ENCODE results near the gene BABAM2. TPM values are rescaled to one million over a fixed set of nuclear protein-coding genes. Genes with fewer than 3 reads are reported as not detected.

Gene BABAM2
- total RNA-seq, 4 donors from 2014 or later: 35.0 to 70.5 (median 51.5) TPM

DNA sequence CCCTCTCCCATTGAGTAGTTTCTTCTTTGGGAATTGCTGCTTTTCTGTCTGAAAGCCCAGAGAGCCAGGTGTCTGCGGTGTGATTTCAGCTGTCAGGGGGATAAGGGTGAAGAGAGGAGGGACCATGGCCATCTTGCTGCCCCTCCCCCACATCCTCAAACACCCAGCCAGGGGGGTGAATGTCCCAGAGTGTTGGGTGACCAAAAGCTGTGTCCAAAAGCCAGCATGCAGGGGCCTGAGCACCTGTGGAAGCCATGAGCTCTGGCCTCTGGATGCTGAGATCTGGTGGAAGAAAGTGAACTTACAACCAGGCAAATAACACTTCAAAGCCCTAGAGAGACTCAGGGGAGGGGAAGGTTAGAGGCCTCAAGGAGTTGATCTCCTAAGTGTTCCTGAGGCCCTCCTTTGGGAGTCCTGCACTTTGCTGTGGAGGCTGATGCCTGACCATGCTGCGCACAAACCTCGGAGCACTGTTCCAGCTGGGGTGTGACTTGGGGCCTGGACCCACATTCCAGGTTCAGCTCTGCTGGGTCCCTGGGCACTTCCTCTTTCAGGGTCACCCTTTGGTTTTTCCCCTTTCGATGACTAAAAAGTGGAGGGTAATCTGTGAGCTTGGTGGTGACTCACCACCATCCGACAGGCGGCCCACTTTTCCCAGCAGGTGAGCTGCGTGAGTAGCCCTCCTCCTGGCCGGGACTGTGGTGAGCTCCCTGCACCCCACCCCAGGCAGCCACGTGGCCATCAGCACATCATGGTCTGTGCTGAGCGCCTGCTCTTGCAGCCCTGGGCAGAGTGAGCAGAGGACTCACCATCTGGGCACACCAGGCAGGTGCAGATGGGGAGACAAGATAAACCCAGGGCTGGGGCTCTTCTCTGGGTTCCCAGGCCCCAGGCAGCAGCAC is 435.3 kb downstream of the BABAM2 start:
- Histone ChIP-seq H3K4me3 (no peak overlapping the region), H3K9me3 (no peaks in the 10 kb centered on the region), H3K36me3 (no peaks in the 10 kb centered on the region), H3K27ac (no peak overlapping the region), H3K27me3 (no peaks in the 10 kb centered on the region), H3K4me1 (no peaks in the 10 kb centered on the region)
- TF ChIP-seq, protein P1, sequence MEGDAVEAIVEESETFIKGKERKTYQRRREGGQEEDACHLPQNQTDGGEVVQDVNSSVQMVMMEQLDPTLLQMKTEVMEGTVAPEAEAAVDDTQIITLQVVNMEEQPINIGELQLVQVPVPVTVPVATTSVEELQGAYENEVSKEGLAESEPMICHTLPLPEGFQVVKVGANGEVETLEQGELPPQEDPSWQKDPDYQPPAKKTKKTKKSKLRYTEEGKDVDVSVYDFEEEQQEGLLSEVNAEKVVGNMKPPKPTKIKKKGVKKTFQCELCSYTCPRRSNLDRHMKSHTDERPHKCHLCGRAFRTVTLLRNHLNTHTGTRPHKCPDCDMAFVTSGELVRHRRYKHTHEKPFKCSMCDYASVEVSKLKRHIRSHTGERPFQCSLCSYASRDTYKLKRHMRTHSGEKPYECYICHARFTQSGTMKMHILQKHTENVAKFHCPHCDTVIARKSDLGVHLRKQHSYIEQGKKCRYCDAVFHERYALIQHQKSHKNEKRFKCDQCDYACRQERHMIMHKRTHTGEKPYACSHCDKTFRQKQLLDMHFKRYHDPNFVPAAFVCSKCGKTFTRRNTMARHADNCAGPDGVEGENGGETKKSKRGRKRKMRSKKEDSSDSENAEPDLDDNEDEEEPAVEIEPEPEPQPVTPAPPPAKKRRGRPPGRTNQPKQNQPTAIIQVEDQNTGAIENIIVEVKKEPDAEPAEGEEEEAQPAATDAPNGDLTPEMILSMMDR (IDR thresholded peaks at IDR 0.05): no peak
- no peak for TF ChIP-seq POLR2A (IDR thresholded peaks at IDR 0.05)
- no peak for DNase-seq

DNA sequence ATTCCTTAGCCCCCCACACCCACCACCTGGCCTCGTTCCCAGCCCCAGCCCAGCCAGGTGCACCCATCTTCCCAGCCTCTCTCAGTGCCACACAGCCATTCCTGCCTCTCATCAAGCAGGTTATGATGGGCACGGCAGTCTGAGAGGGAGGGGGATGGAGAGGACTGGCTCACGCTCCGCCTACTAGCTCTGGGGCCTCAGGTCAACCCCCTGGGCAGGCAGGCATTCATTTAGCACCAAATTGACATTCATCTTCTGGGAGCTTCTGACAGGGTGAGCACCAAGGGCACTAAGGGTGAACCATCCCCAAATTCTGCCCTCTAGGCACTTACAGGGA is 435.9 kb downstream of the BABAM2 start:
- Histone ChIP-seq H3K4me3 (no peak overlapping the region), H3K4me1 (no peaks in the 10 kb centered on the region), H3K27me3 (no peaks in the 10 kb centered on the region), H3K9me3 (no peaks in the 10 kb centered on the region), H3K27ac (no peak overlapping the region), H3K36me3 (no peaks in the 10 kb centered on the region)
- DNase-seq: no peak
- TF ChIP-seq, protein P1 (IDR thresholded peaks at IDR 0.05): no peak
- no peak for TF ChIP-seq POLR2A (IDR thresholded peaks at IDR 0.05)

DNA sequence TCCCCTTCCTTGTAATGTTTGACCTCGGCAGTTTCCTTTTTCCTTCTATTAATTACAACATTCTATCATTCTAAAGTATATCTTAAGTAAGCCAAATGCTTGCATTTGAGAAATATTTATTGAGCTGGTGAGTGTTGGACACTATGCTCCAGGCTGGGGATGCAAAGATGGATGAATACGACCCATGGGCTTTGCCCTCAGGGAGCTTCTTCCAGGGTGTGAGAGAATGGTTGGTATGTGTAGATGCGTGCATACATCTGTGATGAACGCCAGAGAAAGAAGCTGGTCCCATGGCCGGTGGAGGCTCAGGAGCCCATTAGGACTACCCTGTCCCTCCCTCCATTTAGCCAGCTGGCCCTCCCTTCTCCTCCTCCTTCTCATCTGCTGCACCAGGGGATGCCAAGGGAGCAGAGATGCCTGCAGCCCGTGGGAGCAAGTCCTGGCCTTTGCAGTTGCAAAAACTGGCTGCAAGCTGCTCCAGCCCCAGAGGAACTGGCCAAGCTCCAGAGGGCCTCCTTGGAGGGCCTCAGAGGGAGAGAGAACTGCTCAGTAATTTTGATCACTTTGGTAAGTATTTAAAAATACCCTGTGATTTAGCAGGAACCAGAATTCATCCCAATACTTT is 436.5 kb downstream of the BABAM2 start:
- Histone ChIP-seq H3K36me3 (no peaks in the 10 kb centered on the region), H3K9me3 (no peaks in the 10 kb centered on the region), H3K27ac (peak overlapping the region in 2 of 4 donors; percentile 0 to 13), H3K27me3 (no peaks in the 10 kb centered on the region), H3K4me3 (no peak overlapping the region), H3K4me1 (no peaks in the 10 kb centered on the region)
- TF ChIP-seq, protein P1 (IDR thresholded peaks at IDR 0.05): no peak
- TF ChIP-seq POLR2A (IDR thresholded peaks at IDR 0.05): no peak
- no peak for DNase-seq

DNA sequence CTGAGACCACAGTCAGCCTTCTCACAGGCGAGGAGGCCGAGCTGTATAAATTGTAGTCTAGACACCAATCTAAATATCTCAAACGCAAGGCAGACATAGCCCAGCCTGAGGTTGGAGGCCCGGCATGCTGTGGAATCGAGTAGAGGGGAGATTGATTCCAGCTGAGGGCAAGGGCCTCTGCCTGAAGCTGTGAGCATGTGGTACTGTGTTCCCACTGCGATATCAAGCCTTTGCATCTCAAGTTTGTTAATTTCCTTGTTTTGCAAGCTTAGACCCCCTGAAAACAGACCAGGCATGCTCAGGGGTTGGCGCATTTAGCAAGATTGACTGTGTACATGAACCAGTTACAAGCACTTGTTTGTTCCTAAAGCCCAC is 437.0 kb downstream of the BABAM2 start:
- TF ChIP-seq POLR2A (IDR thresholded peaks at IDR 0.05): no peak
- TF ChIP-seq, protein P1 (IDR thresholded peaks at IDR 0.05): no peak
- H3K9me3 ChIP-seq: no peaks in the 10 kb centered on the region
- H3K27me3 ChIP-seq: no peaks in the 10 kb centered on the region
- no peaks in the 10 kb centered on the region for H3K4me1 ChIP-seq
- H3K36me3 ChIP-seq: no peaks in the 10 kb centered on the region
- no peak overlapping the region for H3K4me3 ChIP-seq
- peak overlapping the region in 2 of 4 donors; percentile 0 to 13 for H3K27ac ChIP-seq
- no peak for DNase-seq

DNA sequence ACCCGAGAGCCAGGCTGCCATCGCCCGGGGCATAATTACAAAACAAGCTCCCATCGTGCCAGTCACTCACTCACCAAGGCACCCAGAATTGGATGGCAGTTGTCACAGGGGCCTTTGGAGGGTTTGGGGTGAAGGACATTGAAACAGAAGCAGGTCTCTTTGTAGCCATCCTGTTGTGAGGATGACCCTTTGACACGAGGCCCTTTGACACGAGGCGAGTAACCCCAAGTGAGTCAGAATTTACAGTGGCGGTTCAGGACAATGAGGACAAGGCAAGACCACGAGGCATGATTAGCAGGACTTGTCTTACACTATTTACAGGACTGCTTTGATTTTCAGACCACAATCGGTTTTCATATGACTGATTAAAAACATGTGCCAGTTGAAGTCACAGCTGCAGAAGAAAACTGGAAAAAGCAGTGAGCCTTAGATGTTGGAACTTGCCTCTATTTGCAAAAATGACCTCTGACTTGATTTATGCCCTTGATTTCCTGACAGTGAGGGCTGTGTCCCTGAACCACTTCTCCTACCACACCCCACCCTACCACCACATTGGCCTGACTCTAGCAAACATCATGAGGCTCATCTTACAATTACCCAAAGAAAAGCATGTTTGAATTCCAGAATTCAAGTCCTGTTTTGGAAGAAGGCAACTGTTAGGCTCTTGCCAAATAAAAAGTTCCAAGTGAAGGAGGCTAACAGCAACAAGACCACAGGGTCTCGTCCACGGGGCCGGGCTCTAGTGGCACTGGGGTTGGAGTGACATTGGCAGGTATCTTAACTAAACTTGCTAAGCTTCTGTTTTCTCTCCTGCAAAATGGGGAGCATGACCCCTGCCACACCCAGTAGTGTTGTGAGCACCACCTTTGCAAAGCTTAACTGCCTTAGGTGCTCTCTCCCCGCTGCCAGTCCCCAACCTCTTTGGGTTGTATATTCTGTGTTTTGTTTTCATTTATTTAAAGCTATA is 437.7 kb downstream of the BABAM2 start:
- no peaks in the 10 kb centered on the region for H3K4me1 ChIP-seq
- DNase-seq: no peak
- no peak overlapping the region for H3K27ac ChIP-seq
- TF ChIP-seq, protein P1 (IDR thresholded peaks at IDR 0.05): no peak
- TF ChIP-seq POLR2A (IDR thresholded peaks at IDR 0.05): no peak
- no peaks in the 10 kb centered on the region for H3K27me3 ChIP-seq
- no peak overlapping the region for H3K4me3 ChIP-seq
- no peaks in the 10 kb centered on the region for H3K36me3 ChIP-seq
- no peaks in the 10 kb centered on the region for H3K9me3 ChIP-seq

Measured in Peyer's patch (tissue), 4 donors.